Gastroesophageal sphincter (tissue), 4 donors: ENCODE measurements around the gene RTN4R. TPM values are rescaled to one million over a fixed set of nuclear protein-coding genes. Genes with fewer than 3 reads are reported as not detected.

Experiments
- ATAC-seq: fragments of 150-250 bp; one replicate; pipeline ENCODE4 v1.9.1; 2016; ENCODE audit warnings: mild to moderate bottlenecking, moderate library complexity
- H3K27ac ChIP-seq, 4 donors: fragments of 200-600 bp; sonication (generic) in 3 of 4; 1 replicate in 3 of 4; 2 replicates in 1 of 4; pipeline ENCODE4 v1.5.1; 2016 to 2019
- H3K27me3 ChIP-seq: fragments of 200-600 bp; sonication (generic); one replicate; pipeline ENCODE4 v1.5.1; 2019
- H3K36me3 ChIP-seq, 2 donors: fragments of 200-600 bp; sonication (generic); one replicate each; pipeline ENCODE4 v1.5.1; 2019; ENCODE audit warnings: control low read depth in 1 of 2
- H3K4me1 ChIP-seq, 3 donors: fragments of 200-600 bp; sonication (generic); 1 replicate in 2 of 3; 2 replicates in 1 of 3; pipeline ENCODE4 v1.5.1; 2016 to 2019; ENCODE audit warnings: control low read depth in 2 of 3
- H3K4me3 ChIP-seq, 2 donors: fragments of 200-600 bp; sonication (generic); one replicate each; pipeline ENCODE4 v1.5.1; 2019; ENCODE audit warnings: mild to moderate bottlenecking in 1 of 2, moderate library complexity in 1 of 2
- H3K9me3 ChIP-seq, 3 donors: fragments of 200-600 bp; sonication (generic); one replicate each; pipeline ENCODE4 v1.5.1; 2017 to 2019; ENCODE audit warnings: control low read depth in 2 of 3
- CTCF ChIP-seq, 4 experiments: fragments of 200-600 bp in 2 of 4; fragments of 450-650 bp in 2 of 4; sonication (generic) in 1 of 4; IDR thresholded peaks; one replicate each; pipeline ENCODE4 v1.5.1; 2017 to 2019; ENCODE audit warnings: antibody characterized with exemption in 4 of 4, mild to moderate bottlenecking in 2 of 4, moderate library complexity in 2 of 4
- EP300 ChIP-seq: sonication (generic); formaldehyde crosslinking; IDR thresholded peaks from one replicate; pipeline ENCODE4 v1.6.1; 2017; ENCODE audit warnings: antibody characterized with exemption, mild to moderate bottlenecking
- POLR2A ChIP-seq, 2 donors: fragments of 450-650 bp; IDR thresholded peaks; one replicate each; pipeline ENCODE4 v1.6.1; 2017; ENCODE audit warnings: antibody characterized with exemption in 2 of 2, mild to moderate bottlenecking in 2 of 2, moderate library complexity in 1 of 2
- POLR2AphosphoS5 ChIP-seq: sonication (generic); formaldehyde crosslinking; IDR thresholded peaks from one replicate; pipeline ENCODE4 v1.6.1; 2017; ENCODE audit warnings: antibody characterized with exemption
- WGBS, 2 donors: methylation state at CpG; one replicate each; pipeline ENCODE4 v1.1.5; 2018; ENCODE audit warnings: low coverage in 1 of 2; 5-methylcytosine and 5-hydroxymethylcytosine counted together
- total RNA-seq, 4 donors: library from RNA; depleted of rRNA; stranded (reverse); fragments of >200 nt; gene quantifications; one replicate each; pipeline ENCODE4 v1.1.0, GENCODE V29; 2016

Gene RTN4R
- total RNA-seq, 4 donors from 2014 or later, result 1.3 to 2.4 TPM; not detected in 2

DNA sequence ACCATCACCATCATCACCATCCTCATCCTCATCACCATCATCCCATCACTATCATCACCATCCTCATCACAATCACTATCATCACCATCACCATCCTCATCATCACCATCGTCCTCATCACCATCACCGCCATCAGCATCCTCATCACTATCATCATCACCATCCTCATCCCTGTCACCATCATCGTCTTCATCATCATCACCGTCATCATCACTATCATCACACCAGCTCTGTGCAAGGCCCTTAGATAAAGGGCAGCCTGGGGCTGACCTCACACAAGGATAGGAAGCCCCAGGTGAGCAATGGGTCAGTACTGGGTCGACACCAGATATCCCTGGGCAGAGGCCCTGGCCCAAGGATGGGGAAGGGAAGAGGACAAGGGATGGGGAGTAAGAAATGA is 16.1 kb downstream of the RTN4R start:
- ATAC-seq, result no peak
- Histone ChIP-seq H3K4me1 (peaks cover 0 to 21% (median 15%) of the 10 kb centered on the region in 3 donors), H3K27me3 (no peaks in the 10 kb centered on the region), H3K36me3 (no peaks in the 10 kb centered on the region), H3K9me3 (no peaks in the 10 kb centered on the region), H3K27ac (no peak overlapping the region), H3K4me3 (no peak overlapping the region)
- 93 to 100% methylated on average over 2 to 3 of the region's 5 CpGs for WGBS, 2 donors
- TF ChIP-seq EP300, result no peak
- TF ChIP-seq CTCF (IDR thresholded peaks at IDR 0.05), result no peak
- TF ChIP-seq POLR2AphosphoS5, result no peak
- no peak for TF ChIP-seq POLR2A (IDR thresholded peaks at IDR 0.05)

DNA sequence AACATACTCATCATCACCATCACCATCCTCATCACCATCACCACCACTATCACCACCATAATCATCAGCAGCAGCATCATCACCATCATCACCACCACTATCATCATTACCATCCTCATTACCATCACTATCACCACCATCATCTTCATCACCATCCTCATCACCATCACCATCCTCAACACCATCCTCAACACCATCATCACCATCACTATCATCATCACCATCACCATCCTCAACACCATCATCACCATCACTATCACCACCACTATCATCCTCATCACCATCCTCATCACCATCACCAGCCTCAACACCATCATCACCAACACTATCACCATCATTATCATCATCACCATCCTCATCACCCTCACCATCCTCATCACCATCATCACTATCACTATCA is 16.6 kb downstream of the RTN4R start:
- H3K4me1 ChIP-seq, result peaks cover 0 to 21% (median 15%) of the 10 kb centered on the region in 3 donors
- no peaks in the 10 kb centered on the region for H3K27me3 ChIP-seq
- no peak for TF ChIP-seq POLR2AphosphoS5
- no peak for TF ChIP-seq CTCF (IDR thresholded peaks at IDR 0.05)
- TF ChIP-seq POLR2A (IDR thresholded peaks at IDR 0.05), result no peak
- no peak for TF ChIP-seq EP300
- ATAC-seq, result no peak
- no peak overlapping the region for H3K4me3 ChIP-seq
- H3K36me3 ChIP-seq, result no peaks in the 10 kb centered on the region
- H3K27ac ChIP-seq, result no peak overlapping the region
- H3K9me3 ChIP-seq, result no peaks in the 10 kb centered on the region

DNA sequence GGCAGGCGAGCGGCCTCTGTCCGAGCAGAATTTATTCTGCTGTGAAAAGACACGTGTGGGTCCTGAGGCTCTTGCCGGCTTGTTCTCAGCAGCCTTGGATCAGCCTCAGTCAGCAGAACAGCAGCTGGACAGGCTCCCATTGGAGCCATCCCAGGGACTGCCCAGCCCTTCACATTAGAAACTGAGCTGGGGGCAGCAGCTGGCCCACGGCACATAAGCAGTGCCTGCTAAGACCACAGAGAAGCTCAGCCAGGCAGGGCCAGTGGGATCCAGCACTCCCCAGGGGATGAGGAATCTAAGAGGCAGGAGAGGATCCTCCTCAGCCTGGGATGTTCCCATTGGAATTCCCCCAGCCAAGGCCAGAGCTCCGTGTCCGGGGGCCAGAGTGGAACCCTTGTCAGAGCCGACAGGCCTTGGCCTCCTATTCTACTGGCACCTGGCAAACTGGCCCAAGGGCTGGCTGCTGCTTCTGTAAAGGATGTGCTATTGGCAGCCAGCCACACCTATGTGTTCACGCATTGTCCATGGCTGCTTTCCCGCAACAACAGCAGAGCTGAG is 18.2 kb downstream of the RTN4R start:
- peaks cover 0 to 21% (median 15%) of the 10 kb centered on the region in 3 donors for H3K4me1 ChIP-seq
- WGBS, 2 donors, result 43% methylated on average over 3 of the region's 11 CpGs; no CpG with 5 or more reads in 1 of the 2 donors
- peak; percentile 40 for ATAC-seq
- no peak overlapping the region for H3K4me3 ChIP-seq
- H3K9me3 ChIP-seq, result no peaks in the 10 kb centered on the region
- H3K27ac ChIP-seq, result peak overlapping the region in 2 of 4 donors; percentile 17 to 27
- H3K36me3 ChIP-seq, result no peaks in the 10 kb centered on the region
- H3K27me3 ChIP-seq, result no peaks in the 10 kb centered on the region
- TF ChIP-seq CTCF (IDR thresholded peaks at IDR 0.05) (no peak), EP300 (no peak), POLR2AphosphoS5 (no peak), POLR2A (IDR thresholded peaks at IDR 0.05) (no peak)

DNA sequence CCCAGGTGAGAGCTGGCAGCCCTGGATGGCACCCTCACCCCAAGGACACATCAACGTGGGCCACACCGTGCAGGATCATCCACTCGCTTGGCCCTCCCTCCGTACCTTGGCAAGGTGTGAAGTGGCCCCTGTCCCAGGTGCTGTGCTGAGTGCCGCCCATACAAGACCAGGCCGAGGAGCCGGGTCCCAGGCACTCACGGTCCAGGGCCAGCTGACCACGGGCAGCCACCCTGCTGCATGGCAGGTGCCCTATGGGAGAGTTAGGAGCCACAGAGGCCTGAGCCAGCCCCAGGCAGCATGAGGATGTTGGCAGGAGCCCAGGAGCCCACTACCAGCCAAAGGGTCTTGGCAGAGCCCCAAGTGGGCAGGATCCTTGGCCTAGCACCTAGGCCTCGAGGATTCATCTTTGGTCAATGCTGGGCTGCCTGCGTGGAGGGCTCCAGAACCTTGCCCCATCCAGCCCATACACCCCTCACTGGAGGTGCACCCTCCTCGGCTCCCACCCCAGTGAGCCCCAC is 19.6 kb downstream of the RTN4R start:
- no peaks in the 10 kb centered on the region for H3K9me3 ChIP-seq
- no peak for ATAC-seq
- H3K4me3 ChIP-seq, result no peak overlapping the region
- WGBS, 2 donors, result no CpG with 5 or more reads among the region's 12 CpGs
- H3K27me3 ChIP-seq, result no peaks in the 10 kb centered on the region
- H3K4me1 ChIP-seq, result peaks cover 0 to 26% (median 19%) of the 10 kb centered on the region in 3 donors
- H3K27ac ChIP-seq, result no peak overlapping the region
- H3K36me3 ChIP-seq, result no peaks in the 10 kb centered on the region
- TF ChIP-seq EP300 (no peak), POLR2AphosphoS5 (no peak), CTCF (IDR thresholded peaks at IDR 0.05) (no peak), POLR2A (IDR thresholded peaks at IDR 0.05) (no peak)

GRCh38 chr22:20247608-20248171 is 20.4 kb downstream of the RTN4R start:
- Histone ChIP-seq H3K4me3 (no peak overlapping the region), H3K36me3 (no peaks in the 10 kb centered on the region), H3K27ac (no peak overlapping the region), H3K9me3 (no peaks in the 10 kb centered on the region), H3K4me1 (peaks cover 0 to 34% (median 25%) of the 10 kb centered on the region in 3 donors), H3K27me3 (no peaks in the 10 kb centered on the region)
- ATAC-seq, result no peak
- TF ChIP-seq POLR2A (IDR thresholded peaks at IDR 0.05) (no peak), EP300 (no peak), CTCF (IDR thresholded peaks at IDR 0.05) (no peak), POLR2AphosphoS5 (no peak)
- WGBS, 2 donors, result 80% methylated on average over 3 of the region's 6 CpGs; no CpG with 5 or more reads in 1 of the 2 donors
